Adrenal gland (tissue), 12 donors: ENCODE data around the gene FAM219A. TPM values are rescaled to one million over a fixed set of nuclear protein-coding genes. Genes with fewer than 3 reads are reported as not detected.
A peak's percentile ranks its signal among the peaks of the same experiment; 100 is the strongest.

Experiments used
- DNase-seq, 7 donors: peaks; one replicate each; pipeline ENCODE4 v3.0.0-alpha.2; 2019 to 2020
- H3K27ac ChIP-seq, 5 donors: fragments of 200-600 bp; sonication (generic) in 4 of 5; 1 replicate in 3 of 5; 2 replicates in 2 of 5; pipeline versions ENCODE4 v1.5.1 to v1.8.0; 2016 to 2020; ENCODE audit warnings: mild to moderate bottlenecking in 1 of 5
- H3K27me3 ChIP-seq: fragments of 200-600 bp; 2 replicates; pipeline ENCODE4 v1.8.0; 2021
- H3K36me3 ChIP-seq, 2 donors: fragments of 200-600 bp; replicated peaks in 1 of 2; 1 replicate in 1 of 2; 2 replicates in 1 of 2; pipeline versions ENCODE4 v1.5.1 to v1.8.0; 2018 to 2022
- H3K4me1 ChIP-seq, 2 donors: fragments of 200-600 bp; replicated peaks in 1 of 2; 1 replicate in 1 of 2; 2 replicates in 1 of 2; pipeline versions ENCODE4 v1.5.1 to v1.8.0; 2018 to 2021
- H3K4me3 ChIP-seq, 4 donors: fragments of 200-600 bp; sonication (generic) in 3 of 4; one replicate each; pipeline ENCODE4 v1.5.1; 2016 to 2018
- H3K9me3 ChIP-seq, 3 donors: fragments of 200-600 bp; sonication (generic) in 1 of 3; replicated peaks in 1 of 3; 1 replicate in 2 of 3; 2 replicates in 1 of 3; pipeline versions ENCODE4 v1.5.1 to v1.8.0; 2016 to 2021
- CTCF ChIP-seq, 6 experiments: fragments of 450-650 bp in 4 of 6; fragments of 200-600 bp in 2 of 6; sonication (generic) in 1 of 6; IDR thresholded peaks; 1 replicate in 5 of 6; 2 replicates in 1 of 6; pipeline versions ENCODE4 v1.5.1 to v1.8.0; 2016 to 2021; ENCODE audit warnings: antibody characterized with exemption in 6 of 6, mild to moderate bottlenecking in 2 of 6, moderate library complexity in 1 of 6
- POLR2A ChIP-seq, 2 donors: fragments of 450-650 bp; IDR thresholded peaks; one replicate each; pipeline ENCODE4 v1.6.1; 2017; ENCODE audit warnings: antibody characterized with exemption in 2 of 2, mild to moderate bottlenecking in 2 of 2, moderate library complexity in 1 of 2
- WGBS, 4 donors: extraction: QIAGEN DNeasy Blood & Tissue Kit in 2 of 4; methylation state at CpG; one replicate each; pipeline versions ENCODE4 v1.1.5 to v1.1.7; 2013 to 2017; 5-methylcytosine and 5-hydroxymethylcytosine counted together
- intact Hi-C, 2 donors: fragments of 100-400 bp; cut with DNase I; formaldehyde crosslinking; loops; one replicate each; pipeline versions ENCODE4 v1.14.1 to v1.15.0; 2022 to 2023
- polyA plus RNA-seq, 3 donors: library from polyadenylated mRNA; stranded (reverse); fragments of 200-250 nt in 2 of 3; fragments of 350-450 nt in 1 of 3; fragmentation: Illumina TruSeq in 1 of 3; extraction: RNeasy Lipid Tissue Mini Kit (QIAGEN cat#74804) in 1 of 3; gene quantifications; one replicate each; pipeline ENCODE4 v1.2.3, GENCODE V29; 2013 to 2014
- total RNA-seq, 9 donors: library from RNA; depleted of rRNA in 4 of 9; stranded (reverse); fragments of >200 nt in 4 of 9; fragments of 120-200 nt in 1 of 9; fragmentation: NEBNext Ultra II Directional in 1 of 9; extraction: Animal tissue kit (Norgen Biotek cat#: 25700) in 1 of 9; gene quantifications; one replicate each; pipeline versions ENCODE4 v1.1.0 to v1.2.4, GENCODE V29; 2013 to 2023
- donor health status: healthy with polysubstance abuse.
- donor health status: Bipolar disorder and iron deficiency.
- donor health status: DM: yes; HTN: yes; CAD: no.
- donor health status: DM: no; HTN: no; CAD: no.
- donor health status: DM: no; HTN: no; CAD: no.
- donor health status: DM: yes; HTN: yes; CAD: no.

Gene FAM219A
- total and polyA plus RNA-seq, 12 donors = 7.6 to 26.9 (median 14.9) TPM

GRCh38 chr9:34387239-34387638 is 71.1 kb downstream of the FAM219A start:
- H3K36me3 ChIP-seq = no peaks in the 10 kb centered on the region
- 78 to 93% (median 89%) methylated on average over 4 of the region's 4 CpGs for WGBS, 4 donors
- H3K27ac ChIP-seq = no peak overlapping the region
- DNase-seq = no peak
- H3K9me3 ChIP-seq = no peaks in the 10 kb centered on the region
- TF ChIP-seq CTCF (IDR thresholded peaks at IDR 0.05) = no peak
- TF ChIP-seq POLR2A (IDR thresholded peaks at IDR 0.05) = no peak
- no peaks in the 10 kb centered on the region for H3K27me3 ChIP-seq
- no peaks in the 10 kb centered on the region for H3K4me1 ChIP-seq
- H3K4me3 ChIP-seq = no peak overlapping the region
- intact Hi-C loops = no loop called here

GRCh38 chr9:34386656-34387055 is 71.7 kb downstream of the FAM219A start:
- peak in 1 of 7 donors; percentile 39 for DNase-seq
- intact Hi-C loops = no loop called here
- Histone ChIP-seq H3K4me3 (no peak overlapping the region), H3K27me3 (no peaks in the 10 kb centered on the region), H3K9me3 (no peaks in the 10 kb centered on the region), H3K27ac (no peak overlapping the region), H3K36me3 (no peaks in the 10 kb centered on the region), H3K4me1 (no peaks in the 10 kb centered on the region)
- WGBS, 4 donors = 88 to 96% (median 91%) methylated on average over 3 of the region's 3 CpGs
- TF ChIP-seq POLR2A (IDR thresholded peaks at IDR 0.05) (no peak), CTCF (IDR thresholded peaks at IDR 0.05) (no peak)

- Histone ChIP-seq H3K4me3 (no peak overlapping the region), H3K36me3 (no peaks in the 10 kb centered on the region), H3K4me1 (peaks cover 0 to 7% of the 10 kb centered on the region in 2 donors), H3K27me3 (no peaks in the 10 kb centered on the region), H3K27ac (no peak overlapping the region), H3K9me3 (no peaks in the 10 kb centered on the region)
- WGBS, 4 donors = 95 to 97% (median 95%) methylated on average over 6 of the region's 6 CpGs
- no peak for DNase-seq
- TF ChIP-seq CTCF (IDR thresholded peaks at IDR 0.05) (no peak), POLR2A (IDR thresholded peaks at IDR 0.05) (no peak)
- intact Hi-C loops = no loop called here
Observed at GRCh38 chr9:34385561-34386230, 72.7 kb downstream of the FAM219A start.

GRCh38 chr9:34384368-34385165 is 73.8 kb downstream of the FAM219A start:
- 76 to 81% (median 78%) methylated on average over 7 of the region's 7 CpGs for WGBS, 4 donors
- Histone ChIP-seq H3K4me1 (peaks cover 9 to 19% of the 10 kb centered on the region in 2 donors), H3K9me3 (no peaks in the 10 kb centered on the region), H3K27me3 (no peaks in the 10 kb centered on the region), H3K27ac (no peak overlapping the region), H3K4me3 (no peak overlapping the region), H3K36me3 (no peaks in the 10 kb centered on the region)
- intact Hi-C loops = no loop called here
- TF ChIP-seq POLR2A (IDR thresholded peaks at IDR 0.05) (no peak), CTCF (IDR thresholded peaks at IDR 0.05) (no peak)
- DNase-seq = peak in 2 of 7 donors; percentile 4 to 6
